Panc1 (cell line): ENCODE data around the gene PDE1C. TPM values are rescaled to one million over a fixed set of nuclear protein-coding genes. Genes with fewer than 3 reads are reported as not detected.
A peak's percentile ranks its signal among the peaks of the same experiment; 100 is the strongest.

Source experiments
- ATAC-seq: fragments of 200-7000 bp; cut with Tn5 transposase; 2 replicates; pipeline ENCODE4 v1.9.1; 2020; ENCODE audit warnings: mild to moderate bottlenecking, moderate library complexity
- Bru-seq: library from RNA; stranded (reverse); fragments of 400-500 nt; gene quantifications from one replicate; lab custom pipeline; 2021; lab: Mats Ljungman, UMichigan
- BruChase-seq, 2 experiments: library from RNA; stranded (reverse); fragments of 400-500 nt; gene quantifications; one replicate each; lab custom pipeline; 2021; lab: Mats Ljungman, UMichigan
- BruUV-seq: library from RNA; stranded (reverse); fragments of 400-500 nt; replicated peaks from 2 replicates; lab custom pipeline; 2021; lab: Mats Ljungman, UMichigan
- CTCF ChIA-PET: fragments of 300-600 bp; sonication (Branson Sonifier 250); formaldehyde crosslinking; loops from one replicate; lab custom pipeline; 2022; ENCODE audit warnings: antibody characterized with exemption; lab: Charles Lee
- POLR2A ChIA-PET: fragments of 300-600 bp; sonication (Branson Sonifier 250); formaldehyde crosslinking; loops from one replicate; lab custom pipeline; 2022; ENCODE audit warnings: antibody characterized with exemption; lab: Charles Lee
- DNase-seq: peaks from one replicate; pipeline ENCODE4 v3.0.0-alpha.2; 2010; ENCODE audit warnings: low read depth, low spot score
- H3K27ac ChIP-seq: 2 replicates; pipeline ENCODE4 v1.5.1; 2011; ENCODE audit warnings: mild to moderate bottlenecking, low read length, inconsistent platforms
- H3K27me3 ChIP-seq: fragments of 200-500 bp; sonication (Bioruptor generic); 2 replicates; pipeline ENCODE4 v1.6.0; 2014; ENCODE audit warnings: low read length, inconsistent platforms; ENCODE audit not compliant: control insufficient read depth, insufficient read depth
- H3K36me3 ChIP-seq: fragments of 200-500 bp; sonication (Bioruptor generic); 2 replicates; pipeline ENCODE4 v1.5.1; 2014; ENCODE audit warnings: inconsistent platforms, mild to moderate bottlenecking, low read length, moderate library complexity; ENCODE audit not compliant: control insufficient read depth, insufficient read depth
- H3K4me1 ChIP-seq: 2 replicates; pipeline ENCODE4 v1.5.1; 2011; ENCODE audit warnings: inconsistent platforms, mild to moderate bottlenecking, low read length, moderate library complexity; ENCODE audit not compliant: control insufficient read depth, insufficient read depth
- H3K4me3 ChIP-seq, 2 experiments: 2 replicates each; pipeline ENCODE4 v1.5.1; 2011 to 2012; ENCODE audit warnings: low read depth in 2 of 2, low read length in 2 of 2, mild to moderate bottlenecking in 2 of 2, inconsistent platforms in 1 of 2, moderate library complexity in 1 of 2
- H3K9me3 ChIP-seq: fragments of 200-500 bp; sonication (Bioruptor generic); 2 replicates; pipeline ENCODE4 v1.5.1; 2014; ENCODE audit warnings: low read depth, mild to moderate bottlenecking, inconsistent platforms, low read length, moderate library complexity; ENCODE audit not compliant: control insufficient read depth, insufficient read depth
- POLR2AphosphoS5 ChIP-seq: IDR thresholded peaks from 2 replicates; pipeline ENCODE4 v1.6.1; 2012; ENCODE audit warnings: mild to moderate bottlenecking, low read depth, low read length, moderate library complexity
- REST ChIP-seq, 2 experiments: IDR thresholded peaks; 2 replicates each; pipeline ENCODE4 v1.6.1; 2011 to 2012; ENCODE audit warnings: low read depth in 2 of 2, control low read depth in 1 of 2, low read length in 1 of 2, mild to moderate bottlenecking in 1 of 2, moderate library complexity in 1 of 2; ENCODE audit not compliant: insufficient read depth in 1 of 2
- SIN3A ChIP-seq: IDR thresholded peaks from 2 replicates; pipeline ENCODE4 v1.6.1; 2012; ENCODE audit warnings: low read depth, mild to moderate bottlenecking, low read length, moderate library complexity, borderline replicate concordance; ENCODE audit not compliant: insufficient read depth
- TCF7L2 ChIP-seq: IDR thresholded peaks from 2 replicates; pipeline ENCODE4 v1.6.1; 2011; ENCODE audit warnings: mild to moderate bottlenecking, low read depth, low read length, inconsistent platforms
- in situ Hi-C: cut with HindIII; loops from 2 replicates; pipeline ENCODE4 v1.10.0; 2016; ENCODE audit warnings: low sequenced_read_pairs, low pct_unique_long_range_greater_than_20kb
- intact Hi-C: fragments of 100-400 bp; cut with micrococcal nuclease; formaldehyde crosslinking; loops from one replicate; pipeline ENCODE4 v1.10.0; 2022; ENCODE audit not compliant: unreplicated experiment
- long read RNA-seq: library from polyadenylated mRNA; unstranded; transcript quantifications from one replicate; pipeline ENCODE4 v2.0.0, GENCODE V29; 2021; ENCODE audit not compliant: unreplicated experiment
- polyA plus RNA-seq: library from polyadenylated mRNA; unstranded; fragments of >200 nt; gene quantifications from one replicate; pipeline ENCODE4 v1.2.1, GENCODE V29; 2012; ENCODE audit warnings: missing spikeins; ENCODE audit not compliant: insufficient read length
- total RNA-seq: library from RNA; stranded (reverse); gene quantifications from one replicate; pipeline ENCODE4 v1.2.1, GENCODE V29; 2021; ENCODE audit not compliant: unreplicated experiment
- TF ChIP-seq, protein P1 (sequence below): fragments of 450-650 bp; IDR thresholded peaks from 2 replicates; pipeline ENCODE4 v1.5.1; 2017; ENCODE audit warnings: mild to moderate bottlenecking

The PDE1C gene
- not detected for total RNA-seq
- not detected for polyA plus RNA-seq
- percentile 3 among the genes with signal in this experiment for Bru-seq, nascent RNA
- BruChase-seq, experiment 1, labeled RNA remaining after a 2-hour chase: percentile 3 among the genes with signal in this experiment
- BruChase-seq, experiment 2, labeled RNA remaining after a 6-hour chase: percentile 1 among the genes with signal in this experiment
- long read RNA-seq: 0 reads

- Histone ChIP-seq H3K9me3 (no peaks in the 10 kb centered on the region), H3K27ac (no peak within 1 kb of the TSS), H3K36me3 (no peaks in the 10 kb centered on the region), H3K4me1 (no peaks in the 10 kb centered on the region), H3K4me3 (peak within 1 kb of the TSS; percentile 16 to 33; a peak in 2 of 4 replicates), H3K27me3 (peaks cover 30% of the 10 kb centered on the region)
- DNase-seq (no peak), ATAC-seq (peak; percentile 61)
- POLR2A ChIA-PET: no interaction called here
- in situ Hi-C loops: no loop called here
- BruUV-seq: no TSS peak
- TF ChIP-seq POLR2AphosphoS5: no peak
- TF ChIP-seq, protein P1, sequence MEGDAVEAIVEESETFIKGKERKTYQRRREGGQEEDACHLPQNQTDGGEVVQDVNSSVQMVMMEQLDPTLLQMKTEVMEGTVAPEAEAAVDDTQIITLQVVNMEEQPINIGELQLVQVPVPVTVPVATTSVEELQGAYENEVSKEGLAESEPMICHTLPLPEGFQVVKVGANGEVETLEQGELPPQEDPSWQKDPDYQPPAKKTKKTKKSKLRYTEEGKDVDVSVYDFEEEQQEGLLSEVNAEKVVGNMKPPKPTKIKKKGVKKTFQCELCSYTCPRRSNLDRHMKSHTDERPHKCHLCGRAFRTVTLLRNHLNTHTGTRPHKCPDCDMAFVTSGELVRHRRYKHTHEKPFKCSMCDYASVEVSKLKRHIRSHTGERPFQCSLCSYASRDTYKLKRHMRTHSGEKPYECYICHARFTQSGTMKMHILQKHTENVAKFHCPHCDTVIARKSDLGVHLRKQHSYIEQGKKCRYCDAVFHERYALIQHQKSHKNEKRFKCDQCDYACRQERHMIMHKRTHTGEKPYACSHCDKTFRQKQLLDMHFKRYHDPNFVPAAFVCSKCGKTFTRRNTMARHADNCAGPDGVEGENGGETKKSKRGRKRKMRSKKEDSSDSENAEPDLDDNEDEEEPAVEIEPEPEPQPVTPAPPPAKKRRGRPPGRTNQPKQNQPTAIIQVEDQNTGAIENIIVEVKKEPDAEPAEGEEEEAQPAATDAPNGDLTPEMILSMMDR: no peak
- no peak for TF ChIP-seq REST (IDR thresholded peaks at IDR 0.05; ENCODE audit: insufficient read depth in 1 of 2, low read depth in 2 of 2, low read length in 1 of 2)
- no peak for TF ChIP-seq TCF7L2
- no peak for TF ChIP-seq SIN3A
- CTCF ChIA-PET: no interaction called here
- intact Hi-C loops: loop anchor here (5.0 kb wide), 1 partner anchor 132 kb away; no protein-coding TSS in a partner anchor
Measured at GRCh38 chr7:32070406-32071360, at the start of gene PDE1C. TSS of gene PDE1C (minus strand) at chr7:32070407.

DNA sequence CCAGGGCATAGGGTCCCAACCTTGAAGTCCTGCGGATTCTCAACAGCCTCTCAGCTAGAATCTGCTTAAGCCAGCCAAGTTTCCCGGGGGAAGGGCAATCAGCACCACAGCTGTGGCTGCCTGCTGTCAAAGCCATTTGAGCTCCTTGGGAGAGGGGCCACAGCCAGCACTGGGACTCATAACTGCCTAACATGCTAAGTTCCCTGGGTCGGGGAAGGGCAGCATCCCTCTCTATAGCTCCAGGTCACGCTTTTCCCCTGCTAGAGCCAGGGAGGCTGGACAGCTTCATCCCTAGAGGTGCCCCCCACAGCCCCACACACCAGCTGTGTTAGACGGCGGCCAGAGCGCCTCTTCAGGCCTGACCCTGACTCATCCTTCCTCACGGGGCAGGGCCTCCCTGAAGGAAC, 49.6 kb upstream of the PDE1C start:
- DNase-seq: no peak
- ATAC-seq: no peak

More for the DNA sequence above, 49.6 kb upstream of the PDE1C start:
- Histone ChIP-seq H3K4me1 (no peaks in the 10 kb centered on the region), H3K27ac (no peak overlapping the region), H3K9me3 (no peaks in the 10 kb centered on the region), H3K4me3 (no peak overlapping the region), H3K36me3 (no peaks in the 10 kb centered on the region), H3K27me3 (no peaks in the 10 kb centered on the region)
- BruUV-seq: no TSS peak
- intact Hi-C loops (no loop called here), in situ Hi-C loops (no loop called here)
- TF ChIP-seq REST (IDR thresholded peaks at IDR 0.05; ENCODE audit: insufficient read depth in 1 of 2, low read depth in 2 of 2, low read length in 1 of 2) (no peak), SIN3A (no peak)
- TF ChIP-seq, protein P1: no peak
- ChIA-PET POLR2A (no interaction called here), CTCF (no interaction called here)
